NCI-H526 (cell line): ENCODE data around the gene SCFD2.
A peak's percentile ranks its signal among the peaks of the same experiment; 100 is the strongest.
"Not testable (repeated sequence)": the region's sequence is repeated elsewhere in the genome, so short reads cannot be mapped to it uniquely, and the experiment has no call there.

Source experiments
- DNase-seq, 2 experiments: peaks; one replicate each; lab custom pipeline; 2025; lab: John Stamatoyannopoulos, UW

Gene SCFD2

DNA sequence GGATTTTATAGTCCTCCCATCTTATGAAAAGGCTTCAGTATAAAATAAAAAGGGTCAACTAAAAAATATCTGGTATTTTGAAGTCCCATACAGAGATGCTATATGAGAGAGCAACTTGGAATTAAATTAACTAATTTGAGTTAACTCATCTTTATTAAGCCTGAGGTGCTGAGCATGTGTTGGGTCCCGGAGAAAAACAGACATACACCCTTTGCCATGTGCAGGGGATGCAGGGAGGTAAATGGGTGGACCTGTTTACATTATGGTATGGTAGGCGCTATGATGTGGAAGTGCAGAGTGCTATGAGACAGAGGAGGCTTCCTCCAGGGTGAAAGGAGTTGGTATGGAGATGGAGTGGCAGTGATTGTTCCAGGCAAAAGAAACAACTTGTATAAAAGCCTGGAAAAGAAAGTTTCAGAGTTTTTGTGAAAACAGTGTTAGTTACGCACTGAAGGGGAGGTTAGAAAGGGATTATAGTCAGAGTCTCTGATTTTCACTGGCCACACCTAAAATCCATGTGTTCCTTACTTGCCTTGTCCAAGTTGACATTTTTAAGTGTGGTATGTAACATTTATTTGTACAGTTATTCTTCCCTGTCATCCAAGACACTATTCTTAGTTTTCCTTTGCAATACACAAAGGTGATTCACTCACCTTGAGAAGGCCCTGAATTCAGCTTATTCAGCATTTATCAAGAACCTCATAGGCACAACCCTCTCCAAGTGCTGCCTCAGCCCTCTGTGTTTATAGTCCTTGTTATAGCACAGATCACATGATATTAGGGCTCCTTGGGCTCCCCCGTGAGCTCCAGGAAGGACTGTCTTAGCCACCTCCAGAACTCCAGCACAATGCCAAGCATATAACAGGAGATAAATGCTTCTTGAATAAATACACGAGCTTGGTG lies 351.7 kb downstream of the SCFD2 start:
- no peak for DNase-seq

DNA sequence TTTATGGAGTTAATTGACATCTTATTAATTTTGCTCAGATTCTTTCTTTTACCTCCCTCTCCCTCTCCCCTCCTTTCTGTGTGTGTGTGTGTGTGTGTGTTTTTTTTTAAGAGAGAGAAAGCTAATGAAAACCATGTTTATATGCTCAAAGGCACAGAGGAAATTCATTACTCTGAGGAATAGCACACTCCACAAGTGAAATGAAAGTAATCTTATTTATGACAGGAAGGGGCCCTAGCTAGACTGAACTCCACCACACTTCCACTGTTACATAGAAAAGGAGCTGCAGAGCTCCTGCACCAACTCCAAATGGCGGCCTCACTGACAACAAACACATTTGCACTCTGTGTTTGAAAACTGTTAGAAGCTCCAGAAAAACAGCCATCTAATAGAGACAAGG lies 353.1 kb downstream of the SCFD2 start:
- DNase-seq: no peak

DNA sequence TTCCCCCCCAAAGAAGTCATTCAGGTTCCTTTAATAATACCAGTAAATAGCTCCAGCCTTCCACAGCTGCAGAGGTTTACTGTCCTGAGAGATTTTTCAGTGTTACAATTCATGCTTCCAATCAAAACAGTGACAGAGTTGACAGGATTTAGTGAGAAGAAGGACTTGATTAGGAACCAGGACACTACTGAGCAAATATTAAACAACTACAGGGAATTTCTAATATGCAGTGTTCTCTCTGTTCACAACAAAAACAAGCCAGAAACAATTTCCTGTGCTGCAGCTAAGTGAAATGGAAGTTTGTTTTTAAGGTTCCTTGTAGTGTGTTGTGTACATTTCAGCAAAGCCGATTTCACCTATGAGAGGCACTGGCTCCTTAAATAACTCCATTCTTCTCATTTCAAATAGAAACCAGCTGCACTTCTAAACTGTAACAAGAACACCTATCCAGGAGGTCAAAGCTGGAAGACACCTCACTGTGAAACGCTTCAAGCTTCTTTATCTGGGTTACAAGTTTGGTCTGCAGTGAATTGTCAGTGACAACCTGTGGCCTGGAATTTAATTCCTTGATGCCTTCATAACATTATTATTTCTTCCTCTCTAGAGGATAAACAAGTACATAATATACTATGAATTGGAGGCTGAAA lies 354.5 kb downstream of the SCFD2 start:
- DNase-seq: no peak

GRCh38 chr4:53010318-53010717 lies 355.5 kb downstream of the SCFD2 start:
- no peak for DNase-seq

DNA sequence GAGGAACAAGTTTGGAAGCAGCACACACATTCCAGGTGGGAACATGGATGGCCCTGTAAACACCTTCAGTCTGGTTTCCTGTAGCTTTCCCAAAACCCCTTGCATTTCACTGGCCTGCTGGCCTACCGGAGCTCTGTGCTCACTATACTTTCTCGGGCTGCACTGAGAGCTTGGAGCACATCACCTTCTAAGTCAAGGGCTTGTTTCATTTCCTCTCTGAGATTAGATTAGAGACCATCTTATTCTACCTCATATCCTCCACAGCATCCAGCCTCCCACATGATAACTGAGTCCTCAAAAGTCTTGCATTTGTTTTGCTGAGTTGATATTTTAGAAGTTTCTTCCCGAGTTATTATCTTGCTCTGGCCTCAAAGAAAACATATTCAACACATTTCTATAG lies 356.0 kb downstream of the SCFD2 start:
- no peak for DNase-seq

DNA sequence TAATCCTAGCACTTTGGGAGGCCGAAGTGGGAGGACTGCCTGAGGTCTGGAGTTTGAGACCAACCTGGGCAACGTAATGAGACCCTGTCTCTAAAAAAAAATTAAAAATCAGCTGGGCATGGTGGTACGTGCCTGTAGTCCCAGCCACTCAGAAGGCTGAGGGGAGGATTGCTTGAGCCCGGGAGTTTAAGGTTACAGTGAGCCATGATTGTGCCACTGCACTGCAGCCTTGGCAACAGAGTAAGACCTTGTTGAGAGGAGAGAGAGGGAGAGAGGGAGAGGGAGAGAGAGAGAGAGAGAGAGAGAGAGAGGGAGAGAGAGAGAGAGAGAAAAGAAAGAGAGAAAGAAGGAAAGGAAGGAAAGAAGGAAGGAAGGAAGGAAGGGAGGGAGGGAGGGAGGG lies 358.8 kb downstream of the SCFD2 start:
- no peak for DNase-seq

DNA sequence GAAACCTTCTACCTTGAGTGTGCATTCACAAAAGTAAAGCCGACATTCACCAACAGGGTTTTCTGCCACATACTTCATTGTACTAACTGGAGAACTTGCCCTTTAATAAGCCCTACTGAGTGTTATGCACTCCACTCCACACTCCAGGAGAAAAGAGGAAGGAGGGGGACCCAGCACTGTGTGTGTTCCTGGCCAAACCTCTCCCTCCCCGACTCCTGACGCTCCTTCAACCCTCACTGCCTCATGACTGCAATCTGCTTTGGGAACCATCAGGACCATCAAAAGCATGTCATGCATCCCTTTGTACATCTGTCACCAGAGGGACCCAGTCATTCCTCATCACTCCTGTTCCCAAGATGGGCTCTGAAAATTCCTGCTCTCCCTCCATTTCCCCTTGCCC lies 360.1 kb downstream of the SCFD2 start:
- no peak for DNase-seq

GRCh38 chr4:53005149-53005546 lies 360.7 kb downstream of the SCFD2 start:
- no peak for DNase-seq

- no peak for DNase-seq
These were observed 361.2 kb downstream of the SCFD2 start for GRCh38 chr4:53004497-53005148.

- DNase-seq: no peak
These were observed 361.9 kb downstream of the SCFD2 start for GRCh38 chr4:53003959-53004358.

DNA sequence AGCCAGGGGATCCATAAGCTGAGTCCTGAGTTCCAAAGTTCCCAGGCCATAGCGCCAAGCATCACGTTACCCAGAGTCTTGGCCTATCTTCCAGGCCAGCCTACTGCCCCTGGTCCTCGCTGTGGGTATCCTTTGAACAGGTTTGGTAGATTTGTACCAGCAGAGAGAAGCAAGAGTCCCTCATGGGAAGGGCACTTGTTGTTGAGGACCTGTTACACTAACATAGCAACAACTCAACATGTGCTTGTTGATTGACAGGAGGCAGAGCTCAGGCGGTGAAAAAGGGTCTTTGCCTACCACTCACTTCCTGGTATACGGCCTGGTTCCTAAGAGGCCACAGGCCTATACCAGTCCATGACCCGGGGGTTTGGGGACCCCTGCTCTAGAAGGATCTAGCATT lies 365.3 kb downstream of the SCFD2 start:
- no peak for DNase-seq

DNA sequence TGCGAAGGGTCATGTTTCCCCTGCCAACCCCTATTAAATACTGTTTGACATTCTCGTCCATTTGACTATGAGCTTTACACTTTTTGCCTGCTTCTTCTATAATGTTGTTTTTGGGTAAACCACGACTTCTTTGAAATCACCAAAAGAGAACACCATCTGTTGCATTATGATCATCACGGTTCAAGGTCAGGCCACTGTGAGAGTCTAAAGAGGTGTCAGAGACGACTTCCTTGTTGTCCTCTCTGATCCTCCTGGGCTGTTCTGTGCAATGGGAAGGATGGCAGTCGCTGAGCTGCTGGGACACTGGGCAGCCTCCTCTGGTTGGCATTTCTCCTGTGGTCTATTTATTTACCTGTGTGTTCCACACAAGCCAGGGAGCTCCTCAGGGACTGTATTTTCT lies 366.2 kb downstream of the SCFD2 start:
- no peak for DNase-seq

GRCh38 chr4:52998413-52998812 lies 367.4 kb downstream of the SCFD2 start:
- DNase-seq: no peak

GRCh38 chr4:52997132-52997416 lies 368.8 kb downstream of the SCFD2 start:
- DNase-seq: no peak

- no peak for DNase-seq
These were observed 369.4 kb downstream of the SCFD2 start for GRCh38 chr4:52996261-52997131.

GRCh38 chr4:52995360-52996030 lies 370.4 kb downstream of the SCFD2 start:
- no peak for DNase-seq

DNA sequence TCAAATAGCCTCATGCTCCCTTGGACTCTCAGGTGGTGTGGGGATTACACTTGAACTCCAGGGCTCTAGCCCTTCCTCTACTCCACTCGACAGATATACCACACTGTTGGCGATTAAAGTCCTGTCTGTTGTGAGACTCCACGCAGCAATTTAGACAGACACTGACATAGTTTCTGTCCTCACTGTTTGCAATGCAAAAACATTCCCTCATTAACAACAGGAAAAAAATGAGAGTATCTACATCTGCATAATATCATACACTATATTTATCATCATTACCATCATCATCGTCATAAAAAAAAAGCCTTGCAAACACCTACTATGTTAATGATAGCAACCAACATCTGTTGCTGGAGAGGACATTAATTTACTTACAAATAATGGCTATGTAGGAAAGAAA lies 371.3 kb downstream of the SCFD2 start:
- peak in 1 of 2 experiments; percentile 40 for DNase-seq

- no peak for DNase-seq
These were observed 372.1 kb downstream of the SCFD2 start for GRCh38 chr4:52993771-52994170.

- DNase-seq: not testable (repeated sequence)
These were observed 373.3 kb downstream of the SCFD2 start for GRCh38 chr4:52992551-52992950.

- DNase-seq: no peak
These were observed 374.4 kb downstream of the SCFD2 start for GRCh38 chr4:52991472-52991871.

DNA sequence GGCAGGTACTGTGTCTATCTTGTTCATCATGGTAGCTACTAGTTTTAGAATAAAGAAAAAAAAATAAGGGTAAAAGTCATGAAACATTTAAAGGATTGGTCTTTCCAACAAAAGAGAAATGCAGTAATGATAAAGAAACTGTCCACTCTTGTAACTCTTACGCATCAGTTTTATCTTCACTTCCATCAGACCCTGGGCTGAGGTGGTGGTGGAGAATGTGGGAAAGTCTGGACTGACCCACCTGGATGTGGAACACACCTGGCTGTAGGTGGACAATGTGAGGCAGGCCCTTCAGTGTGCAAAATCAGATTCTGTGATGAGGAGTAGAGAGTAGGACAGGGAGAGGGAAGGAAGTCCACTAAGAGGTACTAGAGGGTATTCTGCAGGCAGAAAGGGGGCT lies 375.2 kb downstream of the SCFD2 start:
- no peak for DNase-seq

- no peak for DNase-seq
These were observed 376.0 kb downstream of the SCFD2 start for GRCh38 chr4:52989865-52990264.
